ENCODE data around the gene CASTOR1.

Gene CASTOR1

DNA sequence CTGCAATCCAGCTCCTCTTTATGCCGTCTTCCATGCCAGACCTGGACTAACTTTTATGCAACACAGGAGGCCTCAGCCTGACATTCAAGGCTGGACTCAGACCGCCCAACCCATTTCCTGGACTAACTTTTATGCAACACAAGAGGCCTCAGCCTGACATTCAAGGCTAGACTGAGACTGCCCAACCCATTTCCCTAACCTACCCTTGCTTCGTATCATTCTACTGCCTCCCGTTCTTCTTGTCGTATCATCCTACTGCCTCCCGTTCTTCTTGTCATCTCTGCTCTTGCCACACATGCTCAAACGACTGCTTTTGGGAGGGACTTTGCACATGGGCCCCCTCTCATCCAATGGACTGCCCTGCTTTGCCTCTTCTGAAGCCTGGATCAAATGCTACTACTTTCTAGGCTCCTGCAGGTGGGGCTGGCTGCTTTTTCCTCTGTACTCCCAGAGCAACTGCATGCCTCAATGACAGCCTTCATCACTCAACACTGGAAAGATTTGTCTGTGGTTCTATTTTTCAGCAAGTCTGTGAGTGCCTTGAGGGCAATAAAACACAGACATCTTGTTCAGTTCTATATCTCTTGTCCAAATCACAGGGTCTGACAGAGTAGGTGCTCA is 29.6 kb upstream of the CASTOR1 start:
- DNase-seq, result no peak

DNA sequence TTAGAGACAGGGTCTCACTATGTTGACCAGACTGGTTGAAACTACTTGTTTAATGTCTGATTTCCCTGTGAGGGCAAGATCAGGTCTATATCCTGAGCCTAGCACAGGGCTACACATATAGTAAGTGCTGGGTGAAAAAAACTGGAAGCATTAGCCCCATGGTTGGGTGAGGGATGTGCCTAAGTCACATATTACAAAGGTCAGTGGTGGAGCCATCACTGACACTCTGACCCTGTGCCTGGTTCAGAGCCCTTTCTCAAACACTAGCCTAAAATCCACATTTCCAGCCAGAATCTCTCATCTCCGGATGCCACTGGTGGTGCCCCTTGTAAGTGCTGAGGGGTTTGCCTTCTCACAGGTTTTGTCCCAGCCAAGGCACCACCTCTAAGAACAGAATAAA is 28.5 kb upstream of the CASTOR1 start:
- no peak for DNase-seq

DNA sequence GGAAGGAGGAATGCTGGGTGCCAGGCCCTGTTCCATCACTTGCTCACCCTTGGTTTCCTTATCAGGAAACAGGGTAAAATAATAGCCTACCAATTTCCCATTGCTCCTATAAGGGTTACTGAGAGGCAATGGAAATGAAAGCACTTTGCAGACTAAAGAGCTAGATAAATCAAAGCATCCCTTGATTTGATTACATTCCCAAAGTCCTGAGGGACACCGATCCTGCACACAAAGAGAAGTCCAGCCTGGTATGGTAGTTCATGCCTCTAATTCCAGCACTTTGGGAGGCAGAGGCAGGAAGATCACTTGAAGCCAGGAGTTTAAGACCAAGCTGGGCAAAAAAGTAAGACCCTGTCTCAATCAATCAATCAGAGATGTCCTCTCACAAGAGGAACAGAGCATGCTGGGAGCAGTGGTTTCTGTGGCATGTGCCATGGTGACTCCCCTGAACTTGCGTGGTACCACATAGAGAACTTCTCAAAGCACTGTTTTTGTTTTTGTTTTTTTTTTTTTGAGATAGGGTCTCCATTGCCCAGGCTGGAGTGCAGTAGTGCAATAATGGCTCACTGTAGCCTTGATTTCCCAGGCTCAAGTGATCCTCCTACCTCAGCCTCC is 26.8 kb upstream of the CASTOR1 start:
- DNase-seq, result no peak

DNA sequence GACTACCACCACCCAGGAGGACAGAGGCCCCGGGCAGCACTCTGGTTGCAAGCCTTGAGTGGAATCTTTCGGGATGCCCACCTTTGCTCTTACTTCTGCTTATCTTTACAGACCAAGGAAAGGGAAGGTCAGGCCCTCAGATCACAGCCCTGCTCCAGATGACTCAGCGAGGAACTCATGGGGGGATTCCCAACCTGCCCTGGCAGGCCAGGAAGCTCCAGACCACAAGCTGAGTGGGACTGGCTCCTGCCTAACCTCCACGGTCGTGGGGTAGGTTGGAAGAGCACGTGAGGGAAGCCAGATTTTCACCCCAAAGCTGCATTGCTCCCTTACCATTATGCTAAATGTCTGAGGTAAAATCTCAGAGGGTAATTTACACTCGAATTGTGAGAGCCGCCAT is 25.6 kb upstream of the CASTOR1 start:
- DNase-seq, result no peak

DNA sequence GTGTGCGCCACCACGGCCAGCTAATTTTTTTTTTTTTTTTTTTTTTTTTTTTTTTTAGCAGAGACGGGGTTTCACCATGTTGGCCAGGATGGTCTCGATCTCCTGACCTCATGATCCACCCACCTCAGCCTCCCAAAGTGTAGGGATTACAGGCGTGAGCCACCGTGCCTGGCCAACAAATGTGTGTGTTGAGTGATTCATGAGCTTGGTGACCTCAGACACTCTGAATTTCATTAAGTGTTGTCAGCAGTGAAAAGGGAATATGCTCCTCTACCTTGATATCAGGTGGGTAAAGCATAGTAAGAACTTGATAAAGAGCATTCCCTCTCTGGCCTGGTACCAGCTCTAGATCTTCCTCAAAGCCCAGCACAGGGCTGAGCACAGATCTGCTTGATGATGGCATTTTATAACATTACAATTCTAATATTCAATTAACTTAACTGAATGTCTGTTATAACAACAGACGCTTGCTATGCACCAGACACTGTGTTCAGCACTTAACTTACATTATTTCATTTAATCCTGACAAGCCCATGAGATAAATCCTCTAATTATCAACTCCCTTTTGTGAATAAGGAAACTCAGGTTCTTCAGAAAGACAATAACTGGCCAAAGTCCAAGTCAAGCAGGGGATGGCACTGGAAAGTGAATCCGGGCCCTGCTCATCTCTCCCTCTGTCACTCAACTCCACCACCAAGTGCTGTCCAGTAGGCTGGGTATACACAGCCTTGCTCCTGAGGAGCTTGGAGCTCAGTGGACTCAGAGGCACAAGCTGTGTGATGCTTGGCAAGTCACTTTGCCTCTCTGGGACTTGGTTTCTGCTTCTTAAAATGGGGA is 24.4 kb upstream of the CASTOR1 start:
- DNase-seq, result no peak

DNA sequence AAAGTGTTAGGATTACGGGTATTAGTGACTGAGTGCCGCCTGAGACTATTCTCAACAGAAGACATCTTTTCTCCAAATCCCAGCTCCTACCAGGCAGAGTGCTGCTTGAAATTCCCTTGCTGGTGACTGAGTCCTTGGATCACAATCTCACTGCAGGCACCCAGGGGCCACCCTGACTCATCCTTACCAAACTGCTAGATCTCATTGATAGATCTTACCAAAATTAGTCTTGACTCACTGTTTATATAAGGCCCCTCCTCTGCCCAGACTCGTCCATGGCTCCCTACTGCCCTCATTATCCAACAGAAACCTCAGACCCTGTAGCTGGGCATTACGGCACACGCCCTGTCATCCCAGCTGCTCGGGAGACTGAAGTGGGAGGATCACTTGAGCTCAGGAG is 22.7 kb upstream of the CASTOR1 start:
- DNase-seq, result no peak

DNA sequence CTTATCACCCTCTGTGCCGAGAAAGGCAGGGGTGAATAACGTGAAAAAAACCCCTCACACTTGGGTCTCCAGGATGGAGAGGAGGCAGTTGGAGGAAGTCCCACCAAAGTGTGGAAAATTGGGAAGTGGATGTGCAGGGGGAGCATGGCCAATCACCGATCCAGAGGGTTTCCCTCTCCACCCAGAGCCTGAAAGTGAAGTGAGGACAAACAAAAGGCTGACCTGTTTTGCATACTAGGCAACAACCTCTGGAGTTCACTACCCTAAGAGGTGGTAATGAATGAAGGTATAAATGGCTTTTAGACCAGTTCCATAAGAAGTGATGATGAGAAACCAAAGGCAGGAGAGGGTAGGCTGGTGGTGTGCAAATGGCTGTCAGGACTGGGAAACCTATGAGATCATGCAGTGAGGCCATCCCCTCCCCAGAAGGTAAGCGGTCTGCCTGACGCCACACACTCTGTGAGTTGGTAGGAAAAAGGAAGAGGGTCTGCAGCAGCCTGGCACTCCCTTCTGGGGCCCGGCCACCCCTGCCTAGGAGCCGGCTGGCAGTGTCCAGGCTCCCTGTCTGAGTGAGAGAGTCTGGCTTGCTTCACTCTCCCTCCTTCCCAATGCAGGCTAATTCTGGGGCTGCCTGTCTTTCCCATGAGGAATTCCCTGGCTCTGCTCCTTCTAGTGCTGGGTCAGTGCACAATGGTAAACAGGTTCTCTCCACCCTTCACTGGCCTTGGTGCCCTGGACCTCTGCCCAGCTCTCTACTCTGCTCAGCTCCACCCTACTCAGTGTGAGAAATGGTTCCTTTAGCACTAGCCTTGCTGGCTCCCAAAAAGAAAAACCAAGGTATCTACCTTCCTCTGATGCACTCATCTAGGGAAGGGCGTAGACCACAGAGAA is 21.8 kb upstream of the CASTOR1 start:
- DNase-seq, result no peak

DNA sequence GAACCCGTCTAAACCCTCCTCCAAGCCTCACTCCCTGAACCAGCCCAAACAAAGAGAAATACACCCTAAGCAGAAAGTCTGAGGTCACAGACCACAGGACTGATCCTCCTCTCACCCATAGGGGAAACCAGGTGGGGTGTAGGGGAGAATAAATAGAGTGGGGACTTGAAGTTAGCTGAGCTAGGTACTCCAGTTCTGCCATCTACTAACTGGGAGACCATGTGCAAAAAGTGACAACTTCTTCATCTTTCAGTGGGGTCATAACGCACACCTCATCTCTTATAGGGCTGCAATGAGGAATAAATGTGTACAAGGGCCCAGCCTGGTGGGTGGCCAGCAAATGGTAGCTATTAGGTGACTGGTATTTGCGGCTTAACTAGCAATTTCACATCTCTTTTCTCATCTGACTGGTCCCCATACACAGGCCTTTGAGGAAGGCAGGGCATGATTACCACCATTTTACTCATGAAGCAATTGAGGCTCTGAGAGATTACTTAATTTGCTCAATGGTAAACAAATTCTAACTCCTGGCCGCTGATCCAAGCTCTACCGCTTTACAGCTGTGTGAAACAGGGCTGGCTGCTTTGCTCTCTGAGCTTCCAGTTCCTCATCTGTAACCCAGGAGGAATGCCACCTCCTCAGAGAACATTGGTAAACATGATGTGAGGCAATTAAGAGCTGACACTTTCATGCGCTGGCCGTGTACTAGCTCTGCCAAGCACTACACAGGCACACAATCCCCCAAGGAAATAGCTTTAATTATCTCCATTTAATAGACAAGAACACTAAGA is 20.8 kb upstream of the CASTOR1 start:
- no peak for DNase-seq

DNA sequence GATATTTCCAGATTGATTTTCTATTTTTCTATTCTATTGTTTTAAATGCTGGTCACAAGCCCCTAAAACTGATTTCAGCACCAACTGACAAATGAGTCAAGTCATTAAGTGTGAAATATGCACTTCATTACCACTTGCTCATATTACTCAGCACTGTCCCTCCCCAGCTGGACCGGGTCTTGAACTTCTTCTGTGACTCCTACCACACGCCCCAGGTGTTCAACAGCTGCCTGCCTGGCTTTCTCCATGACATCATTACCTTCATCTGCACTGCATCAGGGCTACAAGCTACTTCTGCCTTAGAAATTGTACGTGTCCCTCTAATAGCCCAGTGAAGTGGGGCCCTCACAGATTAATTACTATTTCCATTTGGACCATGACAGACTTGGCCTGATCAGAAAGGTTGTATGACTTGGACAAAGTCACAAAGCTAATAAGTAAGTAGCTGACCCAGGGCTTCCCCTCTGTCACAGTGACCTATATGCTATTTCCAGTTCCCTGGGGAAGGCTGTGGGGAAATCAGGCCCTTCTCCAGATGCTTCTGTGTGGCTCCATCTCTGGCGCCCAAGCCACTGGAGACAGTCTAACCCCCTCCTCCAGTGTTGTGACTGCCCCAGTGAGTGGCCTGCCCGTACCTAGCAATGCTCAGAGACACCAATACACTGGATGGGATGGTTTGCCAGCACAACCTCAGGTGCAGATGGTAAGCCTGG is 19.4 kb upstream of the CASTOR1 start:
- no peak for DNase-seq

DNA sequence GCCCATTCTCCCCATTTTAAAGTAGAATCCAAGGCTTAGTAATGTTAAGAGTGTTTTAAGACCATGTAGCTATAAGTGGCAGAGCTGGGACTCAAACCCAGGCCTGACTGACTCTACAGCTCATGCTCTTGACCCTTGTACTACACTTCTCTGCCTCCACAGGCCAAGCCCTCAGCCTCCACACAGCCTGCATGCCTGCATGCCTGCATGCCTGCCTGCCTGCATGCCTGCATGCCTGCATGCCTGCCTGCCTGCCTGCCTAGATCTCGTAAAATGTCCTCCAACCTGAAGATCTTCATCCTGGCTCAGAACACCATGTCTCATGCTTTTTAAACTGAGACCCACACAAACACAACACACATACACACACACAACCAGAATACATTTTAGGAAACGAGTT is 18.8 kb upstream of the CASTOR1 start:
- DNase-seq, result no peak

DNA sequence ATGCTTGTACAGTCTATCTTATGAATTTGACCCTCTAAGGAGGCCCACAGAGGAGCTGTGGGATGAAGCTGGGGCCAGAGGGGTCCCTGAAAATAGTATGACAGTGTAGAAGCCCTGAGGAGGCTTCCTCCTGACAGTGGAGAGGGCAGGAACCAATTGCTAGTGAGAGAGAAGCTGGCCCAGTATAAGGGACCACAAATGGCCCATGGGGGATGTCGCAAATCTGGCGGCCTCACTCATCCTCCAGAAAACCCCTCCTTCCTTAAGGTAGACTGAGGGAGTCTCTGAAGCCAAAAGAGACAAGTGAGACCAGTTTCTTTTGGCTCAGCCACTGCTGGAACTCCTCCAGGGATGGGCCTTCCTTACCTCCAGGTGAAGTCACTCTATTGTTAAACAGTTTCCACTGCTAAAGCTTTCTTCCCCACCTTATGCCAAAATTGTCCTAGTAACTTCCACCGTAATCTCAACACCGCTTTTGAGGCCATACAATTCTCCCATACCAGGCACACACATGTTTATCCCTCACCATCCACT is 17.8 kb upstream of the CASTOR1 start:
- no peak for DNase-seq

DNA sequence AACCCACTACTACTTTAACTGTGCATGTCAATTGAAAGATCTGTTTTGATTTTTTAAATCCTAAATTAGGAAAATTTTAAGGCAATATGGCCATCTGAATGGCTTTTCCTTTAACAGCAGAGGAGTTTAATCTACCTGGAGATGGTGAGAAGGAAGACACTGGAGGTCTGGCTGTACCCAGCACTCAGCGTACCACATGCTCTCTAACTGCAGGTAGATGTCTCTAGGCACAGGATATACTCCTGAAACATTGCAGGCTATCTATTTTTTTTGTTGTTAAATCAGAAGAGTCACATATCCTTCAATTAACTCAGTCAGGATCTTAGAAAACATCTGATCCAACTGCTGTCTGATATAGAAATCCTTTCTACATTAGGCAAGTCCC is 17.3 kb upstream of the CASTOR1 start:
- no peak for DNase-seq

DNA sequence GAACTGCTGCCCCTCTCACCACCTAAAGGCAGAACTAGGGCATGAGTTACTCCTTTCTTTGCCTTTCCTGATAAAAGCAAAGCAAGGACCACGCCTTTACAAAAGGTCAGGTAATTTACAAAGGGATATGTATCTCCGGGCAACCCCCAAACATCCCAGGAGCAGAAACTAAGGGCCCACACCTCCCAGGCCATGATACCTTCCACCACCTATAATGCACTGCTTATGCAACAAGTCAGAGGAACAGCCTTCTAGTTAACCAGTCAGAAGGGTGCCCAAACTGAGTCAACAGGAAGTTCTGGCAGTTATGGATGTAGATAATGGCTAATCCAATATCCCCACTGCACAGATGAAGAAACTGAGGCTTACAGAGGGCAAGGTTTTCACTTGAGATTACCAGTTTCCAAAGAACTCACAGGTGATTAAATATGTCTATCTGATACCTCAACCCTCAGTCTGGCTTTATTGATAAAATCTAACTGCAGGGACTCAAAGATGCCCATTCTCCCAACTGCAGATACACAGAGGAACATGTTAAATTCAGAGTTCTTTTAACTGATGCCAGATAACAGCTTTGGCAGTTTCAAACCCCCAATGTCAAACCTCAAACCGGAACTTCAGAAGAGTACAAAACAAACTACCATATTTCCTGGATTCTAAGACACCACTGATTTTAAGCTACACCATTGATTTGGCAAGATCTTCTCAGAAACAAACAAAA is 16.8 kb upstream of the CASTOR1 start:
- DNase-seq, result no peak

DNA sequence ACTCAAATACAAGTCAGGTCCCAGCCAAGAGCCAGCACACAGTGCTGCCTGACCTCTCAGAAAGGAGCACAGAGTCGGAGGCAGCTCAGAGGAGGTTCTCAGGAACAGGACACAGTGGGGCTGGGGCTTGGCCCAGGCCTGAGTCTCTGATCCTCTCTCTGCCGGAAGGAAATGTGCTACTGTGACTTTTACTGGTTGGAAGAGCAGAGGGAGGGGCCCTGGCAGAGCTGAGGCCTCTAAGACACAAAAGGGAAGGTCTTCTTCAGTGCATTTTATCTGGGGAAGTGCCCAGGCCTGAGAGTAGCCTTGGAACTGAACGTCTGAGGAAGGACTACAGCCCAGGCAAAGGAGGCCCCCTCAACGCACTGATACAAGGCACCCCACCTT is 16.2 kb upstream of the CASTOR1 start:
- no peak for DNase-seq

DNA sequence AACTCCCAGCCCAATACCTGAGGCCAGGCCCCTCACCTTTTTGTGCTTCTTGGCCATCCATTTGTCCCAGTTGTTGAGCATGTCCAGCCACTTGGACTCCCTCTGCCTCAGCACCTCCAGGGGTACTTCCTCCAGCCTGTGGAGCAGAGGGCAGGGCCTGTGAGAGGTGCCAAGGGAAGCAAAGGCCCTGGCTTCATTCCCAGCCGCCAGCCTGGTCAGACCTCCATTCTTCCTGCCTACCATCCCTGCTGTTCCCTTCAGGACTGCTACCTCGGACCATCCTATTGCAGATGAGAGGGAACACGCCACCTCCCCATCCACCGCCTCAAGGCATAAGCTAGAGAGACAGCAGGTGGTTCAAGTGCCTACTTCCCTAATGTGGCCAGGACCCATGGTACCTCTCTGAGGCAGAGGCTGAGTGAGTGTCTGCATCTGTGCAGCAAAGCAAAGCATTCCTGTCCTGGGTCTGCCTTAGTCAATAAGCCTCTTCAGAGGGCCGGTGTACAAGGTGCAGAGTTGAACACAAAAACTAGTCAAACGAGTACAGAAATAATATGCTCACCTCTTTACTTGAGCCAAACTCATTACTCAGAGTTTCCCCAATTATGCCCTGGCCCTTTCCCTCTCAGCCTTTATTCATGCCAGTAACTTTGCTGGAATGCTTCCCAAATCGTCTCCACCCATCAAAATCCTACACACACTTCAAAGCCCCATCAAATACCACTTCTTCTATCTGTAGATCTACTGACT is 15.4 kb upstream of the CASTOR1 start:
- DNase-seq, result no peak

DNA sequence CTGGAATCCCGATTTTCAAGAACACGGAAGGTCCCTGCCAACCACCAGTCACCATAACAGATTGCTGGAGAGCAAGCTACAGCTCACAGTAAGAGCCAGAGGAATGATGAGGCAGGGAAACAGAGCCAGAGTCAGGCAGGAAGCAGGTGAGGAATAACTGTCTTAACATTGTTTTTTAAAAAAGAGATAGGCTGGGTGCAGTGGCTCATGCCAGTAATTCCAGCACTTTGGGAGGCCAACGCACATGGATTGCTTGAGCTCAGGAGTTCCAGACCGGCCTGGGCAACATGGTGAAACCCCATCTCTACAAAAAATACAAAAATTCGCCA is 13.5 kb upstream of the CASTOR1 start:
- DNase-seq, result no peak

DNA sequence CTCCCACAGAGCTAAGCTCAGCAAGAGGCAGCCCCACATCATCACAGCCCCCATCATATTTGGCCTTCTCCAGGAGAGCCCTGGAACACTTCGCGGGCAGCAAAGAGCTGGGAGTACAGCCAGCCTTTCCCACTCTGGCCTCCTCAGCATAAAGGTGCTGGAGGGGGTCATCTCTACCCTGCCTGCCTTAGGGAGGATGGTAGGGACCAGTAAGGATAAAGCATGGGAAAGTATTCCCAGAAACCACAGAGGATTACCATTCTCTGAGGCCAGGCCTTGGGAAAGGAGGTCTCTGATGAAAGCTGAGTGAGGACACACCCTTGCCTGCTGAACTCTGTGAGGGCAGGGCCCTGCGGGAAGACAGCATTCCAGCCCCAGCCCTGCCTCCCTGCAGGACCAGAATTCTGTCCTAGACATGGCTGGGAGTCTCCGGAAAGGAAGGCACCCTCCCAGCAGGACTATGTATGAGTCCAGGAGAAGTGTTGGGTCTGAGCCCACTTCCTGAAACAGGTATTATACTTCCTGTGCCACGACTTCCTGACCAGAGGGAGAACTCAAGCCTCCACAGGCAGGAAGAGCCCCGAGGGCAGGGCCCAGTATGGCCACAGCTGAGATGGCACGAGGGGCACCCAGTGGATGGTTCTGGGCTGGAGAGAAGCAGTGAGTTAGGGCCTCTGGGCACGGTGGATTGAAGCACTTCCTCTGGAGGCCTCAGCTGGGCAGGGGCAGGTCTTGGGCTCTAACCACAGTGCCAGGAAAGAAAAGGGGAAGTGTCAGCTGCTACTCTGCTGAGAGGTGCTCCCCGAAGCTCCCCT is 12.9 kb upstream of the CASTOR1 start:
- DNase-seq, result no peak

DNA sequence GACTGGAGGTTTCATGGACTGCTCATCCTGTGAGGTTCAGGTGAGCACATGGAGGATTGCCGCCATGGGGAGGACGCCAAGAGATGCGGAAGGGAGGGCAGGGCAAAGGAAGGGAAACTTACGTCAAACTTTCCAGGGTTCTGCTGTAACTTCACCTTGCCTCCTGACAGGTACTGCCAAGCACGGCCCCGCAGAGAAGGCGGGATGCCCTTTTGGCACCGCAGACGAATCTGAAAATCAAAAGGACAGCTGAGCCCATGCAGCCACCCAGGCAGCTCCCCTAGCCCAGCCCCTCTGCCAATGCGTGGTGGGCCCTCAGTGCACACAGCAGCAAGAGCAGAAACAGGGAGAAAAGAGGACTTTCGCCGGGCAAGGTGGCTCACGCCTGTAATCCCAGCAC is 10.0 kb upstream of the CASTOR1 start:
- DNase-seq, result no peak

DNA sequence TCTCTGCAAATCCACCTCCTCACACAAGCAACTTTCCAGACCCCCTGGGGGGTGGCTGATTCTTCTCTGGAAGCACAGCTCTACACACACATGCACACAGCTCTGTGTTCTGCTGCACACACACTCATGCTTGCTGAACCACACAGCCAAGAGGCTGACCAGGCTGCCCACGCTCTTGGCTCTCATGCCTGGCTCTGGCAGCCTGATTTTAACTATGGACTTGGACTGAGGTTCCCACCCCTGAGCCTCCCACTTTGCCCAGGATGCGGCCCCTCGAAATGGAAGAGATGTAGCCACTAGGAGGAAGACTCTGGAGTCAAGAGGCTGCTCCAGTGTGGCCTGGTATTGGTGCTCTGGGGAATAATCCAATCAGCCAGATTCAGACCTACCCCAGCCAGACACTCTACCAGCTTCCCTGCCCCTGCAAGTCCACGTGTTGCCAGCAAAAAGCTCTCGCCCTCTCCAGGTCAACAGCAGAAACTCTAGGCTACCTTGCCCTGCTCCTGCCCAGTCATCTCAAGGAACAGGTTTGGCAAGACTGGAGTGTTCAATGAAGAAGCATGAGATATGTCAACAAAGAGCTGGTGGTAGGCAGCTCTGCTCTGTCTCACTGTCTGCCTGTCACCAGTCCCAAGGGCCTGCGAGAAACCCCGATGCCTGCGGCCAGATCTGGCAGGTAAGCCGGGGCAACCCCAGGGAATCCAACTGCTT is 8.8 kb upstream of the CASTOR1 start:
- DNase-seq, result no peak
